Measurements from ENCODE around the gene SHC4. TPM values are rescaled to one million over a fixed set of nuclear protein-coding genes. Genes with fewer than 3 reads are reported as not detected.

The SHC4 gene
- polyA plus RNA-seq, 1 of the 3 experiments (the other 2 are of a cell fraction), result 1.6 TPM

GRCh38 chr15:48899793-48900192 lies 63.9 kb downstream of the SHC4 start:
- Histone ChIP-seq H2AFZ (ENCODE audit: low read depth) (no peak overlapping the region), H4K20me1 (ENCODE audit: insufficient read depth) (no peaks in the 10 kb centered on the region), H3K27ac (ENCODE audit: low read depth in 2 of 2, low read length in 1 of 2) (no peak overlapping the region), H3K79me2 (ENCODE audit: insufficient read depth) (no peaks in the 10 kb centered on the region), H3K4me2 (no peak overlapping the region), H3K27me3 (ENCODE audit: insufficient read depth) (no peaks in the 10 kb centered on the region), H3K9me2 (no peaks in the 10 kb centered on the region), H3K4me3 (ENCODE audit: low read depth in 2 of 2, low read length in 1 of 2) (no peak overlapping the region), H3K9me3 (no peaks in the 10 kb centered on the region), H3K36me3 (replicated peaks in 1 of 2; ENCODE audit: control insufficient read depth in 1 of 2, insufficient read depth in 2 of 2, low read length in 1 of 2) (no peaks in the 10 kb centered on the region), H3K4me1 (ENCODE audit: control insufficient read depth in 1 of 2, insufficient read depth in 2 of 2, low read depth in 1 of 2, low read length in 1 of 2) (no peaks in the 10 kb centered on the region), H3F3A (replicated peaks; ENCODE audit: insufficient read depth) (no peaks in the 10 kb centered on the region), H3K9ac (no peak overlapping the region)
- TF ChIP-seq USF1 (IDR thresholded peaks at IDR 0.05; ENCODE audit: borderline replicate concordance, low read depth) (no peak), GABPA (IDR thresholded peaks at IDR 0.05; ENCODE audit: low read depth) (no peak), EP300 (IDR thresholded peaks at IDR 0.05; ENCODE audit: borderline replicate concordance in 1 of 2, low read depth in 1 of 2, low read length in 1 of 2) (no peak)
- CTCF ChIA-PET, result no interaction called here
- no peak for DNase-seq
- POLR2A ChIA-PET, result no interaction called here
- 84% methylated on average over 4 of the region's 4 CpGs for WGBS (ENCODE audit: low lambda C conversion rate)

- no peaks in the 10 kb centered on the region for H4K20me1 ChIP-seq (ENCODE audit: insufficient read depth)
- H3K9me3 ChIP-seq, result no peaks in the 10 kb centered on the region
- no peak overlapping the region for H3K4me2 ChIP-seq
- no peaks in the 10 kb centered on the region for H3K4me1 ChIP-seq (ENCODE audit: control insufficient read depth in 1 of 2, insufficient read depth in 2 of 2, low read depth in 1 of 2, low read length in 1 of 2)
- no peaks in the 10 kb centered on the region for H3F3A ChIP-seq (replicated peaks; ENCODE audit: insufficient read depth)
- ChIA-PET POLR2A (no interaction called here), CTCF (no interaction called here)
- H3K27ac ChIP-seq (ENCODE audit: low read depth in 2 of 2, low read length in 1 of 2), result no peak overlapping the region
- no peaks in the 10 kb centered on the region for H3K79me2 ChIP-seq (ENCODE audit: insufficient read depth)
- WGBS (ENCODE audit: low lambda C conversion rate), result 82% methylated on average over 2 of the region's 2 CpGs
- no peaks in the 10 kb centered on the region for H3K36me3 ChIP-seq (replicated peaks in 1 of 2; ENCODE audit: control insufficient read depth in 1 of 2, insufficient read depth in 2 of 2, low read length in 1 of 2)
- DNase-seq, result no peak
- H3K9me2 ChIP-seq, result no peaks in the 10 kb centered on the region
- H3K27me3 ChIP-seq (ENCODE audit: insufficient read depth), result no peaks in the 10 kb centered on the region
- H2AFZ ChIP-seq (ENCODE audit: low read depth), result no peak overlapping the region
- TF ChIP-seq FOXJ3 (CRISPR knock-in tag; IDR thresholded peaks at IDR 0.05), result no peak
- TF ChIP-seq PBX3 (IDR thresholded peaks at IDR 0.05), result no peak
- no peak for TF ChIP-seq EZH2phosphoT487 (IDR thresholded peaks at IDR 0.05; ENCODE audit: borderline replicate concordance, low read depth)
- TF ChIP-seq EP300 (IDR thresholded peaks at IDR 0.05; ENCODE audit: borderline replicate concordance in 1 of 2, low read depth in 1 of 2, low read length in 1 of 2), result no peak
- no peak for TF ChIP-seq CTCF (IDR thresholded peaks at IDR 0.05)
- no peak for TF ChIP-seq POLR2AphosphoS5 (IDR thresholded peaks at IDR 0.05; ENCODE audit: low read depth, low read length)
- no peak for TF ChIP-seq MEF2A (IDR thresholded peaks at IDR 0.05; ENCODE audit: borderline replicate concordance, low read depth)
- no peak overlapping the region for H3K4me3 ChIP-seq (ENCODE audit: low read depth in 2 of 2, low read length in 1 of 2)
- no peak overlapping the region for H3K9ac ChIP-seq
Measured at GRCh38 chr15:48898446-48898845, 65.3 kb downstream of the SHC4 start.
